ENCODE results near the gene ASNSD1.

The ASNSD1 gene

GRCh38 chr2:189661148-189661956, at the start of gene ASNSD1:
Gene ASNSD1, plus strand, starts transcription at chr2:189661459. Its CDS starts 4,674 bp downstream, at chr2:189666133.
- peak; percentile 98 for DNase-seq (ENCODE audit: low read depth)

- no peak for DNase-seq (ENCODE audit: low read depth)
Observed at GRCh38 chr2:189613077-189613636, 48.1 kb upstream of the ASNSD1 start.

- DNase-seq (ENCODE audit: low read depth) = no peak
Observed at GRCh38 chr2:189613650-189614420, 47.4 kb upstream of the ASNSD1 start.

- DNase-seq (ENCODE audit: low read depth) = no peak
Observed at GRCh38 chr2:189614585-189614984, 46.7 kb upstream of the ASNSD1 start.

GRCh38 chr2:189618197-189618596, 43.1 kb upstream of the ASNSD1 start:
- no peak for DNase-seq (ENCODE audit: low read depth)

- no peak for DNase-seq (ENCODE audit: low read depth)
Observed at GRCh38 chr2:189621781-189622180, 39.5 kb upstream of the ASNSD1 start.

- DNase-seq (ENCODE audit: low read depth) = no peak
Observed at GRCh38 chr2:189623049-189623448, 38.2 kb upstream of the ASNSD1 start.

GRCh38 chr2:189624648-189625355, 36.5 kb upstream of the ASNSD1 start:
- DNase-seq (ENCODE audit: low read depth) = no peak

- no peak for DNase-seq (ENCODE audit: low read depth)
Observed at GRCh38 chr2:189625636-189626035, 35.6 kb upstream of the ASNSD1 start.

- DNase-seq (ENCODE audit: low read depth) = no peak
Observed at GRCh38 chr2:189627789-189628188, 33.5 kb upstream of the ASNSD1 start.

GRCh38 chr2:189628817-189629530, 32.3 kb upstream of the ASNSD1 start:
- no peak for DNase-seq (ENCODE audit: low read depth)

GRCh38 chr2:189629531-189630453, 31.5 kb upstream of the ASNSD1 start:
- DNase-seq (ENCODE audit: low read depth) = no peak

GRCh38 chr2:189631849-189632248, 29.4 kb upstream of the ASNSD1 start:
- no peak for DNase-seq (ENCODE audit: low read depth)

- no peak for DNase-seq (ENCODE audit: low read depth)
Observed at GRCh38 chr2:189633392-189633811, 27.9 kb upstream of the ASNSD1 start.

GRCh38 chr2:189635353-189635752, 25.9 kb upstream of the ASNSD1 start:
- DNase-seq (ENCODE audit: low read depth) = no peak

GRCh38 chr2:189638301-189639006, 22.8 kb upstream of the ASNSD1 start:
- no peak for DNase-seq (ENCODE audit: low read depth)

- no peak for DNase-seq (ENCODE audit: low read depth)
Observed at GRCh38 chr2:189639007-189639609, 22.2 kb upstream of the ASNSD1 start.

GRCh38 chr2:189641002-189641401, 20.3 kb upstream of the ASNSD1 start:
- DNase-seq (ENCODE audit: low read depth) = no peak

- no peak for DNase-seq (ENCODE audit: low read depth)
Observed at GRCh38 chr2:189641590-189641989, 19.7 kb upstream of the ASNSD1 start.
